IPS-18c (cell line): ENCODE results near the gene KCNK7.

Source experiments
- H3K4me3 ChIP-seq: 2 replicates; pipeline ENCODE4 v1.7.0; 2013; ENCODE audit warnings: low read depth, mild to moderate bottlenecking, low read length, moderate library complexity; ENCODE audit not compliant: insufficient read depth
- H3K9me3 ChIP-seq: one replicate; pipeline ENCODE4 v1.6.1; 2013; ENCODE audit warnings: mild to moderate bottlenecking, low read length, moderate library complexity; ENCODE audit not compliant: control insufficient read depth, insufficient read depth

KCNK7 gene

DNA sequence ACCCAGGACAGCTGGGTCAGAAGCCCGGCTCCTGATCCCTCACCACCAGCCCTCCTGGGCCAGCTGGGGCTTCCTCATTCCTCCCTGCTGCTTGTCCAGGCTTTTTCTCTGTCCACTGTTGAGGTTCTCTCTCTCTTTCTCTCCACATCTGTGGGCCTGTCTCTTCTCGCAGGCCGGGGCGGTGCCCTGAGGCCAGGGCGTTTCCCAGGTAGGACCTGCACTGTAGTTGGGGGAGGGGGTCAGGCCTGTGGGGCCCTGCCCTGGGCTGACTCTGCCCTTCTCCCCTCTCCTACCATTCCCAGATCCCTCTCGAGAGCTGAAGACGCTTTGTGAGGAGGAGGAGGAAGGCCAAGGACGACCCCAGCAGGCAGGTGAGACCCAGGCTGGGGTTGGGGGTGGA is 14.8 kb downstream of the KCNK7 start:
- peaks cover 2% of the 10 kb centered on the region for H3K9me3 ChIP-seq
- H3K4me3 ChIP-seq = no peak overlapping the region

DNA sequence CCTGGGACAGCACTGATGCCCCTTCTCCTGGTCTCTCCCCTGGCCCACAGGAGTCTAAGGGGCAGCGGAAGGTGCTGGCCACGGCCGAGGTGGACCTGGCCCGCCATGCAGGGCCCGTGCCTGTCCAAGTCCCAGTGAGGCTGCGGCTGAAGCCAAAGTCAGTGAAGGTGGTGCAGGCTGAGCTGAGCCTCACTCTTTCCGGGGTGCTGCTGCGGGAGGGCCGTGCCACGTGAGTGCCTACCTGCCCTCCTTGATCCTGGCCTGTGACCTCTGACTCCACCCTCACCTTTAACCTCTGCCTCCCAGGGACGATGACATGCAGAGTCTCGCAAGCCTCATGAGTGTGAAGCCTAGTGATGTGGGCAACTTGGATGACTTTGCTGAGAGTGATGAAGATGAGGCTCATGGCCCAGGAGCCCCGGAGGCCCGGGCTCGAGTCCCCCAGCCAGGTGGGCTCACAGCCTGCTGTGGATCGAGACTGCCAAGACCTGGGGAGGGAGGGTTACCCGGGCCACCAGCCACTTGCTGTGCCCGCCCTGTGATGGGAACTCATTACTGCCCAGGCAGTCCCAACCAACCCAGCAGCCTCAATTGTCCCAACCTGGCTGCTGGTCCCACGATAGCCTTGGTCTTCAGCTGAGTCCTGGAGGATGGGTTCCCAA is 15.4 kb downstream of the KCNK7 start:
- Histone ChIP-seq H3K4me3 (no peak overlapping the region), H3K9me3 (peaks cover 2% of the 10 kb centered on the region)

DNA sequence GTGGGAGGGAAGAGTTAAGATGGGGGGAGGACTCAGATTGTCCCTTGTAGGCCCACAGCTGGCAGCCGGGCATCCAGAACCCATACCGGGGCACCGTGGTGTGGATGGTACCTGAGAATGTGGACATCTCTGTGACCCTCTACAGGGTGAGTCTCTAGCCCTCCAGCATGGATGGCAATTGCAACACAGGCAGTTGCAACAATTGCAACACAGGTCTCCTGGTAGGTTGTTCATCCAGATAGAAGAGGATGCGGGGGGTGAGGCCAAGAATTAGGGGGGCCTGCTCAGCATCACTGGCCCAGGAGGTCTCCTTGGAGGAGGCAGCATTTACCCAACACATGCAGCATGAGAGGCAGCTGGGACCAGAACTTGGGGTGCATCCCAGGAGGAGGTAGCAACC is 16.3 kb downstream of the KCNK7 start:
- H3K9me3 ChIP-seq = peaks cover 2% of the 10 kb centered on the region

DNA sequence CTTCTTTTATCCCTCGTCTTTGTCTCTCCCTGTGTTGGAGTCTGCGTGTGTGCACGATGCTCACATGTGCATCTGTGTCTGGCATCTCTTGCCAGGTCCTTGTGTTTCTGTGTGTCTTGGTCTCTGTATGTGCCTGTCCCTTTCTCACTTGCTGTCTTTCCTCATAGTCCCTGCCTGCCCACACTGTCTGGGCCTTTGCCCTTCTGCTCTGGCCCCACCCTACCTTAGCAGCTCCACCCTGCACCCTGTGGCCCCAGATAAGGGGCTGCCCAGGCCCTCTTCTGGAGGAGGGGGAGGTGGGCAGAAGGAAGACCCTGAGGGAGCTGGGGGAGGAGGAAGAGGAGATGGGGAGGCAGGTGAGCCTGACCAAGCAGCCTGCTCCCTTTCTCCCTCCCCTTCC is 16.9 kb downstream of the KCNK7 start:
- Histone ChIP-seq H3K9me3 (peaks cover 2% of the 10 kb centered on the region), H3K4me3 (no peak overlapping the region)

More for the DNA sequence above, 16.3 kb downstream of the KCNK7 start:
- H3K4me3 ChIP-seq = no peak overlapping the region

DNA sequence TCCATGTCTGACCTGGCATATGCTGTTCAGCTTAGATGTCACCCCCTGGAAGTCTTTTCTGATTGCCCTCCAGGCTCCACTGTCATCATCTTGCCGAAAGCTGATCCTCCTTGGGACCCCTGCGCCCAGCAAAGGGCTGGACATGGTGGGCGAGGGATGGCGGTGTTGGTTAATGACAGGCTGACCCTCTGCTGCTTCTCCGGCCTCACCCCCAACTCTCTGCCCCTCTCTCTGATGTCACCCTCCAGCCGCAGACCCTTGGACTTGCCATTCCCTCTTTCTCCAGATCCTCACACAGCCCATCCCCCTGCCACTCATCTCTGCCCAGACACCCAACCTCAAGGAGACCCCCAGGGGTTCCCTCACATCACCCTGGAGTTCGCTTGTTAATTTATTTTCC is 17.5 kb downstream of the KCNK7 start:
- no peak overlapping the region for H3K4me3 ChIP-seq

DNA sequence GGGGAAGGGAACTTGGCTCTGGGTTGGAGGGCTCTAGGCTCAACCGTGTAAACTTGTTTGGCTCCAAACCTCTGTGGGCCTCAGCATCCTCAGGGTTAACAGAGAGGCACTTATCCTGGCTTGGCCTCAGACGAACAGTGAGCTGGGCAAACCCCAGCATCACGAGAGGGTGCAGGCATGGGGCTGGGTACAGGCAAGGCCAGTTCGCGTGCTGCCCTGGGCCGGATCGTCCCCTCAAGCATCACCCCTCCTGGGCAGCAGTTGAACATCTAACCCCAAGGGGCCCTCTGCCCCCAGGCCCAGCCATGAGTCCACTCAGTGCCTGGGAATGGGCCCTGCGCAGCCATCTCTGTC is 17.9 kb downstream of the KCNK7 start:
- H3K4me3 ChIP-seq = no peak overlapping the region

More for the DNA sequence above, 17.5 kb downstream of the KCNK7 start:
- H3K9me3 ChIP-seq = peaks cover 2% of the 10 kb centered on the region

DNA sequence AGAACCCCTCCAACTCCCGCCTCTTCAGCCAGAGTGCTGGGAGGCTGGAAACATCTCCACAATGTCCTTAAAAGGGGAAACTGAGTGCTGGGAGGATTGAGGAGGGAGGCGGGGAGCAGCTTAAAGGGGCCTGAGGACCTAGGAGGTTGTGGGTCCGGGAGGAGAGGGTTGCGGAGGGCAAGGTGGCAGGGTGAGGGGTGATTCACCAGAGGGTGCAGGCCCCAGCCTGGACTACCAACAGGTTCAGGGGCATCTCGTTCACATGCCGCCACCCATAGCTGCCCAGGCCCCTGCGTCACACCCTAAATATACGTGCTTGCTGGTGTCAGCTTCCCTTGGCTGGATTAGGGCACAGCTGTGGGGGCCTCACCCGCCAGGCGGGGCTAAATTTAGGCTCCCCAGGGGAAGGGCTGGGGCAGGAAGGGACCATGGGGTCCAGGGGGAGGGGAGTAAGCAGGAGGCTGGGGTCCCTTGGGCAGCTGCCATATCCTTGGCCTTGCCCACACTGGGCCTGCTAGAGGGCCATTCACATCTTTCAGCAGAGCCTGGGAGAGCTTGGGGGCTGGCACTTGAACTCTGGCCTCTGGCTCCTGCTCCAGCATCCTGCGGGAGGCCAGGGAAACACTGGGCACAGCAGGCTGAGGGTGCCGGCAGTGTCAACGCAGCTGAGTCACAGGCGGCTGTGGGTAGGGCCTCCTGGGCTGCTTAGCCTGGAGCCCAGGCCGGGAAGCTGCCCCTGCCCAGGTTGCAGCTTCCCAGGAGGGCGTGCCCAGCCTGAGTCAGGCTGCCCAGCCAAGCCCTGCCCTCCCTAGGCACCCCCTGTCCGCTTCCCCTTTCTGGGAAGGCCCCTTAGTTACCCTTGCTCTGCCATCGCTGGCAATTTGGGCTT is 18.5 kb downstream of the KCNK7 start:
- Histone ChIP-seq H3K9me3 (peaks cover 2% of the 10 kb centered on the region), H3K4me3 (0 out of 2 replicates have a peak overlapping the region, but pooled peaks have one; percentile 46)

More for the DNA sequence above, 17.9 kb downstream of the KCNK7 start:
- H3K9me3 ChIP-seq = peaks cover 2% of the 10 kb centered on the region

DNA sequence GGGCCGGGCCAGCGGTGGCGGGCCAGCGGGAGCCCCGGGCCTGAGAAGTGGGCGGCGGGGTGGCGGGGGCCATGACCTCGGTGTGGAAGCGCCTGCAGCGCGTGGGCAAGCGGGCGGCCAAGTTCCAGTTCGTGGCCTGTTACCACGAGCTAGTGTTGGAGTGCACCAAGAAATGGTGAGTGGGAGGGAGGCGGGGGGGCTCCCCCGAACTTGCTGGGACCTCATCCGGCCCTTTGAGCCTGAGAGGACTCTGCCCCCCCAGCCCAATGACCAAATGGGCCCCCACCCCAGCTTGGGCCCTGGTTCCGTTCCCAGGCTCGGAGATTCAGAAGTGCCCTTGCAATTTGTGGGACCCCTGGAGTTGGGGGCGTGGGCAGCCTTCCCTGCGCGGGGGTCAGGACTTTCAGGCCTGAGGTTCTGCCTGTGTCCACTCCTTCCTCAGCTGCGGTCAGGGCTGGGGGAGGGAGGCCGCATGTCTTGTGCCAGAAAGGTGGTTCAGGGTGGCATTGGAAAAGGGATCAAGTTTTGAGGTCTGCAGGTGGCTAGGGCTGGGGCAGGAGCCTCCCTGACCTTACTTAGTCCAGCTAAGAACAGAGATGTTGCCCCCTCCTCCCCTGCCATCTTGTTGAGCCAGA is 19.3 kb downstream of the KCNK7 start:
- peaks cover 2% of the 10 kb centered on the region for H3K9me3 ChIP-seq
- peak overlapping the region; percentile 46 for H3K4me3 ChIP-seq

DNA sequence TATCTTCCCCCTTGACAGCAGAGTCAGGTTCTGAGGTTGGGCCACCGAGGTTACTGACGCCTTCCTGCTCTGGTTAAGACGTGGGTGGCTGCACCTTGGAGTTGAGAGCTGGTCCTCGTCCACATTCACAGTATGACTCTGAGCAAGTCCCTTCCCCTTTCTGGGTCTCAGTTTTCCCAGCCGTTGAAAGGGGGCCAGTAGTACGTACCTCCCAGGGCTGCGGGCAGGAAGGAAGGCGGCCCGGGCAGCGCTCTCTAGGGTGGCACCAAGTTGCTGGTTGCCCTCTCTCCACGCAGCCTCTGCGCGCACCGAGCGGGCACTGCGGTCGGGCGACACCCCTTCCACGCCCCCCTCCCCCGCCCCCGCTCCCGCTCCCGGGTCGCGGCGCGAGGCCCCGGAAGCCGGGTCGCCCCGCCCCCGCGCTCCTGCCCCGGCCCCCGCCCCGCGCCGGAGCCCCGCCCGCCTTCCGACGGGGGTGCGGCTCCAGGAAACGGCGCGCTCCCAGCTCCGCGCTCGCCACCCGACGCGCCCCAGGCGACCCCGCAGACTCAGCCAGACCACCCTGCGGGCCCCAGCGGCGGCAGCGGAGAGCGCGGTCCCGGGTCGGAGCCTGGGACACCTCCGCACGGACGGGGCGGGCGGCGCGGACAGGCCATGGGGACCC is 19.9 kb downstream of the KCNK7 start, which contains the start of gene EHBP1L1:
Gene EHBP1L1, plus strand, starts transcription at position 486 of the 664 bp plus-strand sequence. CDS start 250 bp downstream, outside the sequence.
- peaks cover 2% of the 10 kb centered on the region for H3K9me3 ChIP-seq
- peak within 1 kb of the TSS; percentile 46 for H3K4me3 ChIP-seq

DNA sequence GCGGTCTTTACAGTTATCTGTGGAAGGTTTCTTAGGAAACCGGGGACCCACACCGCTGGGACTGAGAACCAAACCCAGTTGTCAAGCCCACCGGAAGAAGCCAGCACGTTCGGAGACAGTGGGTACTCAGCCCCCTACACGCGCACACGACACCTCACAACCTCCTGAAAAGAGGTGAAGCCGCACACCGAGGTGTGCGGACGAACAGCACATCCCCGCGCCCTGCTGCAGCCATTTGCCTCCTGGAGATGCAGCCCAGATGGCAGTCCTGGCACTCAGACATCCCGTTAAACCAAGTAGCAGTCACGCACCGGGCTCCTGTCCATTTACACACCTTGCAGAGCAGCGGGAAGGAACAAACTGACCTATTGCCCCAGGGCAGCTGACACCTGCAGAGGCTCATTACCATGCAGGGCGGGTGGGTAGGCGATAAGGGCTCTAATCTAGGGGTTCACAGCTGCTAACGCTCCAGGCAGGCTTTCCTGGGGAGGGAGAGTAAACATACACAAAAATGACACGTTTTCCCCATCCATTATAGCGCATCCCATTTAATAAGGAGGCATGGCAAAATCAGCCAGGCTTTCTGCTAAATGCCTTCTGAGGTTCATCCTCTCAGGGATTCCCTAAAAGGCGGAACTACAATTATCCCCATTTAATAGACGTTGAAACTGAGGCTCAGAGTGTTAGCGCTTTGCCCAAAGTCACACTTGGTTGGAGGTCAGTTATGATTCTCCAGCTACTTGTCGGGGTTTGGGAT is 20.6 kb downstream of the KCNK7 start:
- Histone ChIP-seq H3K4me3 (peak overlapping the region; percentile 46), H3K9me3 (no peaks in the 10 kb centered on the region)

DNA sequence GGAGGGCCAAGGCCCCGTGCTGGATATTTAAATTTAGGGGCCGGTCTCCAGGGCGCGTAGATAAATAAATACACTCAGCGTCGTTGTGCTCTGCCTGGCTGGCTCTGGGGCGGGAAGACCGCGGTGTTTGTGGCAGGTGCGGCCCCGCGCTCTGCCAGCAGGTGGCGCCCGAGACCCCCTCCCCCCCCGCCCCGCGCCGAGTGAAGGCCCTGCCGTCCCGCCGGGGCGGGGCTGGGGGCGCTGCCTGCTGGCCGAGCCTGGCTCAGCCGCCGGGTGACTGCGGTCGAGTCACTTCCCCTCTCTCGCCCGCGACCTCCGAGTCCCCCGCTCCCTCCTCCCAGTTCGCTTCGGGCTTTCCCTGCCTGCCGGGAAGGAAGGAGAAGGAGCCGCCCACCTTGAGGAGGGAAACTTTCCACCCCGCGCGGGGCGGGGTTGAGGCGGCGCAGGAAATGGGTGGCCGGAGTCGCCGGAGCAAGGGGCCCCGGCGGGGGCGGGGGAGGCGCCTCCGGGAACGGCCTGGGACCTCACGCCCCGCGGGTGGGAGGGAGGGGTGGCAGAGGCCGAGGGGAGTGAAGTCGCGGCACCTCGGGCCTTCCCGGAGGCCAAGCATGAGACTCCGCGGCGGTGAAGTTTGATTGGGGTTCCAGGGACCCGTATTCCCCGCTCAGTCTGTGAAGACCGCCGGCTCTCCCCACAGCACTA is 21.3 kb downstream of the KCNK7 start:
- Histone ChIP-seq H3K9me3 (no peaks in the 10 kb centered on the region), H3K4me3 (peak overlapping the region; percentile 47; the same call in 1 of the 2 replicates)

DNA sequence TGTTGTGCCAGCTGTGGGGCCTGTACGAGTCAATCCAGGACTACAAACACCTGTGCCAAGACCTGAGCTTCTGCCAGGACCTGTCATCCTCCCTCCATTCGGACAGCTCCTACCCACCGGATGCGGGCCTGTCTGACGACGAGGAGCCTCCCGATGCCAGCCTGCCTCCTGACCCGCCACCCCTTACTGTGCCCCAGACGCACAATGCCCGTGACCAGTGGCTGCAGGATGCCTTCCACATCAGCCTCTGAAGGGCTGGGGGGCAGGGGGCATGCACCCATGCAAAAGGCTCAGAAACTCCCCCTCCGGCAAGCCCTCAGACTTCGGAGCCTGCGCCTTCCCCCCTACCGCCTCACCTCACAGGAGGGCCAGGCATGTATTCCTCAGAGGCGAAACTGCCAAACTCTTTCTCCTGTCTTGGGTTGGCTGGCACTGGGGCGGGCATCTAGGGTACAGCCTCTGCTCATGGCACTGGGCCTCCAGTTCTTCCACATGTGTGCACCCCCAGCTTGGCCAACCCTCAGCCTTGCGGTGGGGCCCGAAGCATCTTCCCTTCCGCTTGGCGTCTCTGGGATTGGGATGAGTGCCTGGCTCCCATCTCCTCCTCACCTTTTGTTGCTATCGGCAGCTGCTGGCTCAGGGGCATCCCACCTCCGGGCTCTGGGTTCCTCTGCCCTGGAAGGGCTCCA is 22.1 kb downstream of the KCNK7 start:
- Histone ChIP-seq H3K9me3 (no peaks in the 10 kb centered on the region), H3K4me3 (no peak overlapping the region; the same call in 1 of the 2 replicates)

DNA sequence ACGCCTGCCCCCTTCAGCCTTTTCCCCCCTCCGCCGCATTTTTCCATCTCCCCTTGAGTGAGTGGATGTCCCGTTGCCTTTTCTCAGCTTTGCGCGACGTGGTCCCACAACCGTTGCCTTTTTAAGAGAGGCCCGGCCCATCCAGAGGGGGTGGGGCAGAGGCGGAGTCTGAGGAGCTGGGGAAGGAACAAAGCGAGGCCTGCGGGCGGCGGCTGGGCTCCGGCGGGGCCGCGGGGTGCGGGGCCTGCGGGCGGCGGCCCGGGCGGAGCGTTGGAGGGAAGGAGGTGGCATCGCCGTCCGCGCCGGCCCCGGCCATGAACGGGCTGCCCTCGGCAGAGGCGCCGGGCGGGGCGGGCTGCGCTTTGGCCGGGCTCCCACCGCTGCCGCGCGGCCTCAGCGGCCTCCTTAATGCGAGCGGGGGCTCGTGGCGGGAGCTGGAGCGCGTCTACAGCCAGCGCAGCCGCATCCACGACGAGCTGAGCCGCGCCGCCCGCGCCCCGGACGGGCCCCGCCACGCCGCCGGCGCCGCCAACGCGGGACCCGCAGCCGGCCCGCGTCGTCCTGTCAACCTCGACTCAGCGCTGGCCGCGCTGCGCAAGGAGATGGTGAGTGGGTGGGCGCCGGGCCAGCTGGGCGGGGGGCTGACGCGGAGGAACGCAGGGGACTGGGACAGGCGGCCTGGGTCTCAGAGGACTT is 23.1 kb downstream of the KCNK7 start, which contains the start of gene FAM89B:
Gene FAM89B, plus strand, starts transcription at position 183 of the 696 bp plus-strand sequence. Its CDS starts 132 bp downstream, at position 315.
- peak within 1 kb of the TSS; percentile 99 for H3K4me3 ChIP-seq
- H3K9me3 ChIP-seq = no peaks in the 10 kb centered on the region

DNA sequence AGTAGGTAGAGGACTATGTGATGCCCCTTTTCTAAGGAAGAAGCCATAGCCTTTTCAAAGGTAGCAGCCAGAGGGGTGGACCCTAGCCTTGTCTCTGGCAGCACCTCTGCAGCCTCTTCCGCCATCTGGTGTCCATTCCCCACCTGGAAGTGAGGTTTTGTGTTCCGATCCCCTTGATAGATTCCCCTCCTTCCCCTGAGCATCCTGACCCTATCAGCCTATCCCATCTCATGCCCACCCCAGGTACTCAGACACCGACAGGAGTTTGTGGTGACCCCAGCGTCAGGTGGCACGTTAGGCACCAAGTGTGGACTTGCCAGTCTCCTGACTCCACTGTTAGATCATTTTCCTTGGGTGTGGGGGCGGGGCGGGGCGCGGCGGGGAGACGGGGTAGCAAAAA is 23.7 kb downstream of the KCNK7 start:
- peak overlapping the region; percentile 99; the same call in 1 of the 2 replicates for H3K4me3 ChIP-seq
- H3K9me3 ChIP-seq = no peaks in the 10 kb centered on the region

DNA sequence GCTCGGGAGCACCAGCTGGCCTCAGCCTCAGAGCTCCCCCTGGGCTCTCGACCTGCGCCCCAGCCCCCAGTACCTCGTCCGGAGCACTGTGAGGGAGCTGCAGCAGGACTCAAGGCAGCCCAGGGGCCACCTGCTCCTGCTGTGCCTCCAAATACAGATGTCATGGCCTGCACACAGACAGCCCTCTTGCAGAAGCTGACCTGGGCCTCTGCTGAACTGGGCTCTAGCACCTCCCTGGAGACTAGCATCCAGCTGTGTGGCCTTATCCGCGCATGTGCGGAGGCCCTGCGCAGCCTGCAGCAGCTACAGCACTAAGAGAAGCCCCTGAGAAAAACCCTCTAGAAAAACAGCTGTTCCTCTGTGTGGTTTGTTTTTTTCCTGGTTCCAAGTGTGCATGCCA is 24.2 kb downstream of the KCNK7 start:
- no peaks in the 10 kb centered on the region for H3K9me3 ChIP-seq
- H3K4me3 ChIP-seq = peak overlapping the region; percentile 99
